ENCODE data around the gene SRPK3. TPM values are rescaled to one million over a fixed set of nuclear protein-coding genes. Genes with fewer than 3 reads are reported as not detected.
"Not testable (repeated sequence)": the region's sequence is repeated elsewhere in the genome, so short reads cannot be mapped to it uniquely, and the experiment has no call there.

SRPK3 gene
- 100 to 1,000 TPM in 11 of 12 donors, not detected in 1; 109 to 276 (median 201) TPM for polyA plus RNA-seq (ENCODE audit: insufficient read length in 12 of 12)
- long read RNA-seq, donor 1 = 0 reads
- long read RNA-seq, donor 2, transcript SRPK3-202 (15 exons, 1,958 nt) = minor isoform, 12 of 102 reads
- long read RNA-seq, donor 2, transcript SRPK3-203 (15 exons, 1,753 nt) = major isoform, 13 of 102 reads
- long read RNA-seq, donor 2, partial matches to known transcripts = 62 of 102 reads
- long read RNA-seq, donor 2, other reads (novel, unspliced or antisense) = 12 of 102 reads
- long read RNA-seq, donor 3, transcript SRPK3-203 (15 exons, 1,753 nt) = minor isoform, 6 of 32 reads
- long read RNA-seq, donor 3, transcript SRPK3-202 (15 exons, 1,958 nt) = minor isoform, 5 of 32 reads
- long read RNA-seq, donor 3, transcript SRPK3-207 (4 exons, 386 nt) = major isoform, 9 of 32 reads
- long read RNA-seq, donor 3, partial matches to known transcripts = 11 of 32 reads
- long read RNA-seq, donor 3, other reads (novel, unspliced or antisense) = 0 of 32 reads
- long read RNA-seq, donor 4, transcript SRPK3-203 (15 exons, 1,753 nt) = major isoform, 11 of 31 reads
- long read RNA-seq, donor 4, partial matches to known transcripts = 15 of 31 reads
- long read RNA-seq, donor 4, other reads (novel, unspliced or antisense) = 0 of 31 reads
- long read RNA-seq, donor 5, transcript SRPK3-203 (15 exons, 1,753 nt) = major isoform, 37 of 206 reads
- long read RNA-seq, donor 5, transcript SRPK3-207 (4 exons, 386 nt) = minor isoform, 14 of 206 reads
- long read RNA-seq, donor 5, transcript SRPK3-202 (15 exons, 1,958 nt) = minor isoform, 28 of 206 reads
- long read RNA-seq, donor 5, partial matches to known transcripts = 108 of 206 reads
- long read RNA-seq, donor 5, other reads (novel, unspliced or antisense) = 15 of 206 reads
- long read RNA-seq, donor 6, transcript SRPK3-203 (15 exons, 1,753 nt) = minor isoform, 6 of 27 reads
- long read RNA-seq, donor 6, transcript SRPK3-202 (15 exons, 1,958 nt) = minor isoform, 6 of 27 reads
- long read RNA-seq, donor 6, transcript SRPK3-207 (4 exons, 386 nt) = major isoform, 7 of 27 reads
- long read RNA-seq, donor 6, partial matches to known transcripts = 8 of 27 reads
- long read RNA-seq, donor 6, other reads (novel, unspliced or antisense) = 0 of 27 reads
- long read RNA-seq, donor 7, transcript SRPK3-203 (15 exons, 1,753 nt) = major isoform, 5 of 22 reads
- long read RNA-seq, donor 7, transcript SRPK3-202 (15 exons, 1,958 nt) = major isoform, 5 of 22 reads
- long read RNA-seq, donor 7, partial matches to known transcripts = 7 of 22 reads
- long read RNA-seq, donor 7, other reads (novel, unspliced or antisense) = 0 of 22 reads
- long read RNA-seq, donor 8, transcript SRPK3-202 (15 exons, 1,958 nt) = minor isoform, 21 of 188 reads
- long read RNA-seq, donor 8, transcript SRPK3-207 (4 exons, 386 nt) = minor isoform, 7 of 188 reads
- long read RNA-seq, donor 8, transcript SRPK3-203 (15 exons, 1,753 nt) = major isoform, 32 of 188 reads
- long read RNA-seq, donor 8, partial matches to known transcripts = 113 of 188 reads
- long read RNA-seq, donor 8, other reads (novel, unspliced or antisense) = 12 of 188 reads
- long read RNA-seq, donor 9, transcript SRPK3-203 (15 exons, 1,753 nt) = major isoform, 5 of 20 reads
- long read RNA-seq, donor 9, partial matches to known transcripts = 11 of 20 reads
- long read RNA-seq, donor 9, other reads (novel, unspliced or antisense) = 0 of 20 reads
- long read RNA-seq, donor 10, transcript SRPK3-203 (15 exons, 1,753 nt) = major isoform, 34 of 152 reads
- long read RNA-seq, donor 10, transcript SRPK3-202 (15 exons, 1,958 nt) = minor isoform, 17 of 152 reads
- long read RNA-seq, donor 10, partial matches to known transcripts = 62 of 152 reads
- long read RNA-seq, donor 10, other reads (novel, unspliced or antisense) = 34 of 152 reads
- long read RNA-seq, donor 11, transcript SRPK3-202 (15 exons, 1,958 nt) = minor isoform, 5 of 80 reads
- long read RNA-seq, donor 11, transcript SRPK3-203 (15 exons, 1,753 nt) = major isoform, 14 of 80 reads
- long read RNA-seq, donor 11, transcript SRPK3-207 (4 exons, 386 nt) = minor isoform, 6 of 80 reads
- long read RNA-seq, donor 11, partial matches to known transcripts = 37 of 80 reads
- long read RNA-seq, donor 11, other reads (novel, unspliced or antisense) = 18 of 80 reads

- DNase-seq = no peak
Observed at GRCh38 chrX:153780678-153781427, at the start of gene SRPK3. TSS of gene SRPK3 (plus strand) at chrX:153781041. CDS start at chrX:153781087, 46 bp downstream.

GRCh38 chrX:153731117-153731844, 49.6 kb upstream of the SRPK3 start:
- no peak for DNase-seq

- DNase-seq = no peak
Observed at GRCh38 chrX:153731845-153732215, 49.0 kb upstream of the SRPK3 start.

GRCh38 chrX:153732401-153732800, 48.4 kb upstream of the SRPK3 start:
- no peak for DNase-seq

GRCh38 chrX:153733651-153734240, 47.1 kb upstream of the SRPK3 start:
- no peak for DNase-seq

GRCh38 chrX:153734871-153735270, 46.0 kb upstream of the SRPK3 start:
- DNase-seq = no peak

- no peak for DNase-seq
Observed at GRCh38 chrX:153735274-153735673, 45.6 kb upstream of the SRPK3 start.

- no peak for DNase-seq
Observed at GRCh38 chrX:153736071-153736820, 44.6 kb upstream of the SRPK3 start.

GRCh38 chrX:153736871-153737441, 43.9 kb upstream of the SRPK3 start:
- DNase-seq = no peak

- no peak for DNase-seq
Observed at GRCh38 chrX:153738056-153738605, 42.7 kb upstream of the SRPK3 start.

- no peak for DNase-seq
Observed at GRCh38 chrX:153739754-153740486, 40.9 kb upstream of the SRPK3 start.

GRCh38 chrX:153740631-153741222, 40.1 kb upstream of the SRPK3 start:
- DNase-seq = no peak

GRCh38 chrX:153741446-153741845, 39.4 kb upstream of the SRPK3 start:
- no peak for DNase-seq

- not testable (repeated sequence) for DNase-seq
Observed at GRCh38 chrX:153742111-153742510, 38.7 kb upstream of the SRPK3 start.

GRCh38 chrX:153742796-153743467, 37.9 kb upstream of the SRPK3 start:
- not testable (repeated sequence) for DNase-seq

All from muscle of arm (tissue), 14 donors.